SK-N-SH treated with all-trans-retinoic acid at 6 μM for 48 hours (cell line): ENCODE results near the gene ZBTB16.

Source experiments
- ATAC-seq: fragments of 200-7000 bp; cut with Tn5 transposase; 3 replicates; pipeline ENCODE4 v1.9.1; 2020; ENCODE audit warnings: mild to moderate bottlenecking, moderate library complexity
- ARNTL ChIP-seq: fragments of 450-650 bp; formaldehyde crosslinking; IDR thresholded peaks from 2 replicates; pipeline ENCODE4 v1.5.0; 2020; ENCODE audit warnings: low read depth, mild to moderate bottlenecking, moderate library complexity, borderline replicate concordance
- BACH2 ChIP-seq: fragments of 250-450 bp; sonication (Bioruptor Pico); IDR thresholded peaks from 2 replicates; pipeline ENCODE4 v1.9.0; 2021; ENCODE audit warnings: mild to moderate bottlenecking, borderline replicate concordance
- ESRRG ChIP-seq: fragments of 250-450 bp; sonication (Bioruptor Pico); IDR thresholded peaks from 2 replicates; pipeline ENCODE4 v1.6.1; 2021; ENCODE audit warnings: mild to moderate bottlenecking
- GLIS3 ChIP-seq: fragments of 250-450 bp; sonication (Bioruptor Pico); IDR thresholded peaks from 2 replicates; pipeline ENCODE4 v1.5.0; 2020; ENCODE audit warnings: mild to moderate bottlenecking, moderate library complexity
- ISL1 ChIP-seq: fragments of 250-450 bp; sonication (Bioruptor Pico); IDR thresholded peaks from 2 replicates; pipeline ENCODE4 v2.1.2; 2022; ENCODE audit warnings: mild to moderate bottlenecking, moderate library complexity
- OSR1 ChIP-seq: fragments of 250-450 bp; sonication (Bioruptor Pico); IDR thresholded peaks from 2 replicates; pipeline ENCODE4 v1.8.0; 2022; ENCODE audit warnings: moderate library complexity, mild to moderate bottlenecking, inconsistent platforms
- PPARA ChIP-seq: fragments of 250-450 bp; sonication (Bioruptor Pico); IDR thresholded peaks from 2 replicates; pipeline ENCODE4 v1.5.0; 2020; ENCODE audit warnings: mild to moderate bottlenecking, borderline replicate concordance
- RARB ChIP-seq: fragments of 250-450 bp; sonication (Bioruptor Pico); IDR thresholded peaks from 2 replicates; pipeline ENCODE4 v1.8.0; 2021; ENCODE audit warnings: mild to moderate bottlenecking, moderate library complexity
- SNAI2 ChIP-seq: fragments of 250-450 bp; sonication (Bioruptor Pico); IDR thresholded peaks from 2 replicates; pipeline ENCODE4 v1.5.0; 2020; ENCODE audit warnings: mild to moderate bottlenecking, moderate library complexity
- TCF4 ChIP-seq: fragments of 250-450 bp; sonication (Bioruptor Pico); IDR thresholded peaks from 2 replicates; pipeline ENCODE4 v1.8.0; 2021; ENCODE audit warnings: mild to moderate bottlenecking, moderate library complexity, borderline replicate concordance
- ZC3H10 ChIP-seq: fragments of 250-450 bp; sonication (Bioruptor Pico); IDR thresholded peaks from 2 replicates; pipeline ENCODE4 v1.5.1; 2021; ENCODE audit warnings: mild to moderate bottlenecking, moderate library complexity
- ZFP3 ChIP-seq: fragments of 250-450 bp; sonication (Bioruptor Pico); IDR thresholded peaks from 2 replicates; pipeline ENCODE4 v1.5.0; 2020; ENCODE audit warnings: mild to moderate bottlenecking, moderate library complexity
- ZFP30 ChIP-seq: fragments of 450-650 bp; formaldehyde crosslinking; IDR thresholded peaks from 2 replicates; pipeline ENCODE4 v1.5.0; 2022; ENCODE audit warnings: mild to moderate bottlenecking, moderate library complexity
- ZNF565 ChIP-seq: fragments of 450-650 bp; formaldehyde crosslinking; conservative IDR thresholded peaks from 2 replicates; pipeline ENCODE4 v1.5.0; 2020; ENCODE audit warnings: low read depth, mild to moderate bottlenecking, moderate library complexity
- ZNF70 ChIP-seq: fragments of 450-650 bp; formaldehyde crosslinking; IDR thresholded peaks from 2 replicates; pipeline ENCODE4 v1.5.0; 2020; ENCODE audit warnings: mild to moderate bottlenecking, moderate library complexity
- ZNF8 ChIP-seq: fragments of 450-650 bp; formaldehyde crosslinking; IDR thresholded peaks from 2 replicates; pipeline ENCODE4 v1.5.0; 2020; ENCODE audit warnings: mild to moderate bottlenecking, moderate library complexity
- TF ChIP-seq, protein P1 (sequence below): fragments of 250-450 bp; sonication (Bioruptor Pico); IDR thresholded peaks from 2 replicates; pipeline ENCODE4 v1.5.1; 2020; ENCODE audit warnings: low read depth, mild to moderate bottlenecking, moderate library complexity
- TF ChIP-seq, protein P2 (sequence below): fragments of 250-450 bp; sonication (Bioruptor Pico); IDR thresholded peaks from 2 replicates; pipeline ENCODE4 v1.5.1; 2021; ENCODE audit warnings: mild to moderate bottlenecking, moderate library complexity
- TF ChIP-seq, protein P3 (sequence below): fragments of 250-450 bp; sonication (Bioruptor Pico); IDR thresholded peaks from 2 replicates; pipeline ENCODE4 v1.5.0; 2020; ENCODE audit warnings: mild to moderate bottlenecking, moderate library complexity
- TF ChIP-seq, protein P4 (sequence below): fragments of 250-450 bp; sonication (Bioruptor Pico); IDR thresholded peaks from 2 replicates; pipeline ENCODE4 v1.8.0; 2020; ENCODE audit warnings: mild to moderate bottlenecking, moderate library complexity, borderline replicate concordance
- TF ChIP-seq, protein P5 (sequence below): fragments of 250-450 bp; sonication (Bioruptor Pico); IDR thresholded peaks from 2 replicates; pipeline ENCODE4 v1.8.0; 2021; ENCODE audit warnings: low read depth, mild to moderate bottlenecking, moderate library complexity, borderline replicate concordance

Gene ZBTB16

DNA sequence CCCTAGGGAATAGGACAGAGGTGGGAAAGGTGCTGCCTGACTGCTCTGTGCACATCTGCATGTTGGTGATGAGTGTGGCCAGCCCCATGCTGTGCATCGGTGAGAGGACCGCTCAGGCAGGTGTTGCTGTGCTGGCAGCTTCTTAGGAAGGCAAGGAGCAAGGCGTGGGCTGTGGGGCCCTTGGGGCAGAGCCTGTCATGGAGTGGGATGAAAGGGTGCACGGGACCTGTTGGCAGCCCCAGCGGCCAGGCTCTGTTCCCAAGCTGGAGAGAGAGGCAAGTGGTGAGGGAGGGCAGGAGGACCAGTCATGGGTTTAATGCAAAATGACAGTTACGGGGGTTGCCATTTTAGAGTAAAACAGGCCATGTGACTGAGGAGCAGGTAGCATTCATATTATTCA is 78.3 kb downstream of the ZBTB16 start:
- ATAC-seq = no peak
- no peak for TF ChIP-seq SNAI2 (CRISPR knock-in tag)
- TF ChIP-seq, protein P1, sequence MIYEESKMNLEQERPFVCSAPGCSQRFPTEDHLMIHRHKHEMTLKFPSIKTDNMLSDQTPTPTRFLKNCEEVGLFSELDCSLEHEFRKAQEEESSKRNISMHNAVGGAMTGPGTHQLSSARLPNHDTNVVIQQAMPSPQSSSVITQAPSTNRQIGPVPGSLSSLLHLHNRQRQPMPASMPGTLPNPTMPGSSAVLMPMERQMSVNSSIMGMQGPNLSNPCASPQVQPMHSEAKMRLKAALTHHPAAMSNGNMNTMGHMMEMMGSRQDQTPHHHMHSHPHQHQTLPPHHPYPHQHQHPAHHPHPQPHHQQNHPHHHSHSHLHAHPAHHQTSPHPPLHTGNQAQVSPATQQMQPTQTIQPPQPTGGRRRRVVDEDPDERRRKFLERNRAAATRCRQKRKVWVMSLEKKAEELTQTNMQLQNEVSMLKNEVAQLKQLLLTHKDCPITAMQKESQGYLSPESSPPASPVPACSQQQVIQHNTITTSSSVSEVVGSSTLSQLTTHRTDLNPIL (CRISPR knock-in tag) = no peak
- TF ChIP-seq, protein P2, sequence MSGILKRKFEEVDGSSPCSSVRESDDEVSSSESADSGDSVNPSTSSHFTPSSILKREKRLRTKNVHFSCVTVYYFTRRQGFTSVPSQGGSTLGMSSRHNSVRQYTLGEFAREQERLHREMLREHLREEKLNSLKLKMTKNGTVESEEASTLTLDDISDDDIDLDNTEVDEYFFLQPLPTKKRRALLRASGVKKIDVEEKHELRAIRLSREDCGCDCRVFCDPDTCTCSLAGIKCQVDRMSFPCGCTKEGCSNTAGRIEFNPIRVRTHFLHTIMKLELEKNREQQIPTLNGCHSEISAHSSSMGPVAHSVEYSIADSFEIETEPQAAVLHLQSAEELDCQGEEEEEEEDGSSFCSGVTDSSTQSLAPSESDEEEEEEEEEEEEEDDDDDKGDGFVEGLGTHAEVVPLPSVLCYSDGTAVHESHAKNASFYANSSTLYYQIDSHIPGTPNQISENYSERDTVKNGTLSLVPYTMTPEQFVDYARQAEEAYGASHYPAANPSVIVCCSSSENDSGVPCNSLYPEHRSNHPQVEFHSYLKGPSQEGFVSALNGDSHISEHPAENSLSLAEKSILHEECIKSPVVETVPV = no peak

DNA sequence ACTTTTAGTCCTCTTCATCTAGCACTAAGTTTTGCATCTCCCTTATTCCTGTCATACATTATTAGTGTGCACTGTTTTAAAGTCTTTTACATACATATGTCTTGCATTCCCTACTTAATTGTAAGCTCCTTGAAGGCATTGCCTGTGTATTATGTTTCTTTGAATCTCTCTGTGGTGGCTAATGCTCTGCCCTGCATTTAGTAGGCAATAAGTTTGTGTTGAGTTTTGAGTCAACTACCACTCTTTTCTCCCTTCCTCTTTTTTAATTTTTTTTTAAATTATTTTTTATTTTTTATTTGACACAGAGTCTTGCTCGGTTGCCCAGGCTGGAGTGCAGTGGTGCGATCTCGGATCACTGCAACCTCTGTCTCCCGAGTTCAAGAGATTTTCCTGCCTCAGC is 78.9 kb downstream of the ZBTB16 start:
- no peak for ATAC-seq
- TF ChIP-seq ZNF565 (no peak), RARB (no peak), PPARA (CRISPR knock-in tag) (no peak), TCF4 (no peak), BACH2 (CRISPR knock-in tag) (no peak)
- TF ChIP-seq, protein P2 = no peak

DNA sequence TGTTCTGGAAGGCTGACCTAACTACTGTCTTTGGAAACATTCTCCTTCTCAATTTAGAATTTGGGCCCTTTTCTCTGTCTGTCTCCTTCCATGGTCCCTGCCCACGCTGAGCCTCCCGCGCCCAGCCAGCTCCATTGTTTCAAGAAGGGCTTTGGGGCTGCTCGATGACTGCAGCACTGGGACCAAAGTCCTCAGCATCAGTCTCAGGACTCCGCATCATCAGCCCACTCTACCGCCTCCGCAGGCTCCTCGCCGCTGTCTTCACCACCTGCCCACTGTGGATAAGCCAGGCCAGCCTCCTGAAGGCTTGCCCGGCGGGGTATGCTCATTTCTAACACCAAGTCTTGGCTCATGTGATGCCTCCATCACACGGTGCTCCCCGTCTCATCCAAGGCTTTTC is 81.3 kb downstream of the ZBTB16 start:
- TF ChIP-seq ZC3H10 (no peak), ZFP30 (no peak), ARNTL (CRISPR knock-in tag) (no peak), ESRRG (CRISPR knock-in tag) (no peak), ZNF70 (no peak), OSR1 (CRISPR knock-in tag) (no peak), GLIS3 (CRISPR knock-in tag) (no peak), ZNF565 (no peak), TCF4 (no peak), ZFP3 (no peak), SNAI2 (CRISPR knock-in tag) (no peak), ZNF8 (CRISPR knock-in tag) (no peak), ISL1 (CRISPR knock-in tag) (no peak), PPARA (CRISPR knock-in tag) (no peak)
- TF ChIP-seq, protein P3, sequence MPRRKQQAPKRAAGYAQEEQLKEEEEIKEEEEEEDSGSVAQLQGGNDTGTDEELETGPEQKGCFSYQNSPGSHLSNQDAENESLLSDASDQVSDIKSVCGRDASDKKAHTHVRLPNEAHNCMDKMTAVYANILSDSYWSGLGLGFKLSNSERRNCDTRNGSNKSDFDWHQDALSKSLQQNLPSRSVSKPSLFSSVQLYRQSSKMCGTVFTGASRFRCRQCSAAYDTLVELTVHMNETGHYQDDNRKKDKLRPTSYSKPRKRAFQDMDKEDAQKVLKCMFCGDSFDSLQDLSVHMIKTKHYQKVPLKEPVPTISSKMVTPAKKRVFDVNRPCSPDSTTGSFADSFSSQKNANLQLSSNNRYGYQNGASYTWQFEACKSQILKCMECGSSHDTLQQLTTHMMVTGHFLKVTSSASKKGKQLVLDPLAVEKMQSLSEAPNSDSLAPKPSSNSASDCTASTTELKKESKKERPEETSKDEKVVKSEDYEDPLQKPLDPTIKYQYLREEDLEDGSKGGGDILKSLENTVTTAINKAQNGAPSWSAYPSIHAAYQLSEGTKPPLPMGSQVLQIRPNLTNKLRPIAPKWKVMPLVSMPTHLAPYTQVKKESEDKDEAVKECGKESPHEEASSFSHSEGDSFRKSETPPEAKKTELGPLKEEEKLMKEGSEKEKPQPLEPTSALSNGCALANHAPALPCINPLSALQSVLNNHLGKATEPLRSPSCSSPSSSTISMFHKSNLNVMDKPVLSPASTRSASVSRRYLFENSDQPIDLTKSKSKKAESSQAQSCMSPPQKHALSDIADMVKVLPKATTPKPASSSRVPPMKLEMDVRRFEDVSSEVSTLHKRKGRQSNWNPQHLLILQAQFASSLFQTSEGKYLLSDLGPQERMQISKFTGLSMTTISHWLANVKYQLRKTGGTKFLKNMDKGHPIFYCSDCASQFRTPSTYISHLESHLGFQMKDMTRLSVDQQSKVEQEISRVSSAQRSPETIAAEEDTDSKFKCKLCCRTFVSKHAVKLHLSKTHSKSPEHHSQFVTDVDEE (CRISPR knock-in tag) = no peak
- TF ChIP-seq, protein P2 = no peak
- TF ChIP-seq, protein P4, sequence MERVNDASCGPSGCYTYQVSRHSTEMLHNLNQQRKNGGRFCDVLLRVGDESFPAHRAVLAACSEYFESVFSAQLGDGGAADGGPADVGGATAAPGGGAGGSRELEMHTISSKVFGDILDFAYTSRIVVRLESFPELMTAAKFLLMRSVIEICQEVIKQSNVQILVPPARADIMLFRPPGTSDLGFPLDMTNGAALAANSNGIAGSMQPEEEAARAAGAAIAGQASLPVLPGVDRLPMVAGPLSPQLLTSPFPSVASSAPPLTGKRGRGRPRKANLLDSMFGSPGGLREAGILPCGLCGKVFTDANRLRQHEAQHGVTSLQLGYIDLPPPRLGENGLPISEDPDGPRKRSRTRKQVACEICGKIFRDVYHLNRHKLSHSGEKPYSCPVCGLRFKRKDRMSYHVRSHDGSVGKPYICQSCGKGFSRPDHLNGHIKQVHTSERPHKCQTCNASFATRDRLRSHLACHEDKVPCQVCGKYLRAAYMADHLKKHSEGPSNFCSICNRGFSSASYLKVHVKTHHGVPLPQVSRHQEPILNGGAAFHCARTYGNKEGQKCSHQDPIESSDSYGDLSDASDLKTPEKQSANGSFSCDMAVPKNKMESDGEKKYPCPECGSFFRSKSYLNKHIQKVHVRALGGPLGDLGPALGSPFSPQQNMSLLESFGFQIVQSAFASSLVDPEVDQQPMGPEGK (CRISPR knock-in tag) = no peak
- TF ChIP-seq, protein P5, sequence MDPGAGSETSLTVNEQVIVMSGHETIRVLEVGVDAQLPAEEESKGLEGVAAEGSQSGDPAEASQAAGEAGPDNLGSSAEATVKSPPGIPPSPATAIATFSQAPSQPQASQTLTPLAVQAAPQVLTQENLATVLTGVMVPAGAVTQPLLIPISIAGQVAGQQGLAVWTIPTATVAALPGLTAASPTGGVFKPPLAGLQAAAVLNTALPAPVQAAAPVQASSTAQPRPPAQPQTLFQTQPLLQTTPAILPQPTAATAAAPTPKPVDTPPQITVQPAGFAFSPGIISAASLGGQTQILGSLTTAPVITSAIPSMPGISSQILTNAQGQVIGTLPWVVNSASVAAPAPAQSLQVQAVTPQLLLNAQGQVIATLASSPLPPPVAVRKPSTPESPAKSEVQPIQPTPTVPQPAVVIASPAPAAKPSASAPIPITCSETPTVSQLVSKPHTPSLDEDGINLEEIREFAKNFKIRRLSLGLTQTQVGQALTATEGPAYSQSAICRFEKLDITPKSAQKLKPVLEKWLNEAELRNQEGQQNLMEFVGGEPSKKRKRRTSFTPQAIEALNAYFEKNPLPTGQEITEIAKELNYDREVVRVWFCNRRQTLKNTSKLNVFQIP (CRISPR knock-in tag) = no peak
- no peak for ATAC-seq
